ENCODE data around the gene ARID1B. TPM values are rescaled to one million over a fixed set of nuclear protein-coding genes. Genes with fewer than 3 reads are reported as not detected.
"Not testable (repeated sequence)": the region's sequence is repeated elsewhere in the genome, so short reads cannot be mapped to it uniquely, and the experiment has no call there.

Gene ARID1B
- total RNA-seq, 1 donor from 2014 or later = 79.1 TPM

- H3K27ac Mint-ChIP-seq = peak overlapping the region; percentile 37
- intact Hi-C loops (cut with micrococcal nuclease) = no loop called here
- H3K4me1 Mint-ChIP-seq (ENCODE audit: low read depth) = peaks cover 38% of the 10 kb centered on the region
- H3K27me3 Mint-ChIP-seq (ENCODE audit: insufficient read depth) = no peaks in the 10 kb centered on the region
- H3K4me3 Mint-ChIP-seq = no peak overlapping the region
- peaks cover 3% of the 10 kb centered on the region for H3K9me3 Mint-ChIP-seq
- H3K36me3 Mint-ChIP-seq (ENCODE audit: low read depth) = peaks cover 5% of the 10 kb centered on the region
- no peak for DNase-seq (ENCODE audit: low spot score)
Observed at GRCh38 chr6:157025437-157025836, 248.3 kb downstream of the ARID1B start.

- Mint-ChIP-seq H3K4me1 (ENCODE audit: low read depth) (peaks cover 36% of the 10 kb centered on the region), H3K27me3 (ENCODE audit: insufficient read depth) (no peaks in the 10 kb centered on the region), H3K27ac (no peak overlapping the region), H3K9me3 (peaks cover 1% of the 10 kb centered on the region), H3K36me3 (ENCODE audit: low read depth) (peaks cover 4% of the 10 kb centered on the region), H3K4me3 (no peak overlapping the region)
- intact Hi-C loops (cut with micrococcal nuclease) = no loop called here
- DNase-seq (ENCODE audit: low spot score) = no peak
Observed at GRCh38 chr6:157029980-157030690, 253.0 kb downstream of the ARID1B start.

GRCh38 chr6:157030755-157031154, 253.6 kb downstream of the ARID1B start:
- no peak for DNase-seq (ENCODE audit: low spot score)
- H3K36me3 Mint-ChIP-seq (ENCODE audit: low read depth) = peaks cover 2% of the 10 kb centered on the region
- no peaks in the 10 kb centered on the region for H3K27me3 Mint-ChIP-seq (ENCODE audit: insufficient read depth)
- H3K27ac Mint-ChIP-seq = no peak overlapping the region
- intact Hi-C loops (cut with micrococcal nuclease) = no loop called here
- H3K4me1 Mint-ChIP-seq (ENCODE audit: low read depth) = peaks cover 30% of the 10 kb centered on the region
- no peak overlapping the region for H3K4me3 Mint-ChIP-seq
- no peaks in the 10 kb centered on the region for H3K9me3 Mint-ChIP-seq

- Mint-ChIP-seq H3K4me3 (peak overlapping the region; percentile 88), H3K27me3 (ENCODE audit: insufficient read depth) (no peaks in the 10 kb centered on the region), H3K27ac (no peak overlapping the region), H3K9me3 (no peaks in the 10 kb centered on the region), H3K36me3 (ENCODE audit: low read depth) (peaks cover 2% of the 10 kb centered on the region), H3K4me1 (ENCODE audit: low read depth) (peaks cover 30% of the 10 kb centered on the region)
- DNase-seq (ENCODE audit: low spot score) = no peak
- intact Hi-C loops (cut with micrococcal nuclease) = loop anchor here (1.0 to 2.0 kb wide), 2 partner anchors 11 to 68 kb away; no protein-coding TSS in a partner anchor
Observed at GRCh38 chr6:157032923-157033322, 255.7 kb downstream of the ARID1B start.

GRCh38 chr6:157033428-157034140, 256.4 kb downstream of the ARID1B start:
- H3K36me3 Mint-ChIP-seq (ENCODE audit: low read depth) = peaks cover 2% of the 10 kb centered on the region
- H3K4me1 Mint-ChIP-seq (ENCODE audit: low read depth) = peaks cover 30% of the 10 kb centered on the region
- H3K27ac Mint-ChIP-seq = peak overlapping the region; percentile 85
- no peaks in the 10 kb centered on the region for H3K27me3 Mint-ChIP-seq (ENCODE audit: insufficient read depth)
- no peak for DNase-seq (ENCODE audit: low spot score)
- intact Hi-C loops (cut with micrococcal nuclease) = loop anchor here (1.0 to 2.0 kb wide), 6 partner anchors 11 to 241 kb away; no protein-coding TSS in a partner anchor
- no peaks in the 10 kb centered on the region for H3K9me3 Mint-ChIP-seq
- peak overlapping the region; percentile 88 for H3K4me3 Mint-ChIP-seq

- intact Hi-C loops (cut with micrococcal nuclease) = loop anchor here (1.0 to 2.0 kb wide), 4 partner anchors 20 to 240 kb away; no protein-coding TSS in a partner anchor
- Mint-ChIP-seq H3K36me3 (ENCODE audit: low read depth) (no peaks in the 10 kb centered on the region), H3K9me3 (no peaks in the 10 kb centered on the region), H3K27me3 (ENCODE audit: insufficient read depth) (no peaks in the 10 kb centered on the region), H3K4me1 (ENCODE audit: low read depth) (peaks cover 25% of the 10 kb centered on the region), H3K27ac (peak overlapping the region; percentile 40), H3K4me3 (peak overlapping the region; percentile 65)
- DNase-seq (ENCODE audit: low spot score) = no peak
Observed at GRCh38 chr6:157034436-157035230, 257.5 kb downstream of the ARID1B start.

- intact Hi-C loops (cut with micrococcal nuclease) = loop anchor here (2.0 kb wide), 1 partner anchor 33 kb away; no protein-coding TSS in a partner anchor
- Mint-ChIP-seq H3K36me3 (ENCODE audit: low read depth) (no peaks in the 10 kb centered on the region), H3K27me3 (ENCODE audit: insufficient read depth) (no peaks in the 10 kb centered on the region), H3K9me3 (no peaks in the 10 kb centered on the region), H3K4me3 (no peak overlapping the region), H3K4me1 (ENCODE audit: low read depth) (peaks cover 18% of the 10 kb centered on the region), H3K27ac (no peak overlapping the region)
- no peak for DNase-seq (ENCODE audit: low spot score)
Observed at GRCh38 chr6:157035546-157035945, 258.4 kb downstream of the ARID1B start.

- intact Hi-C loops (cut with micrococcal nuclease) = no loop called here
- Mint-ChIP-seq H3K9me3 (no peaks in the 10 kb centered on the region), H3K4me1 (ENCODE audit: low read depth) (peaks cover 15% of the 10 kb centered on the region), H3K4me3 (no peak overlapping the region), H3K36me3 (ENCODE audit: low read depth) (no peaks in the 10 kb centered on the region), H3K27me3 (ENCODE audit: insufficient read depth) (no peaks in the 10 kb centered on the region), H3K27ac (no peak overlapping the region)
- DNase-seq (ENCODE audit: low spot score) = no peak
Observed at GRCh38 chr6:157036245-157036711, 259.1 kb downstream of the ARID1B start.

GRCh38 chr6:157037165-157037564, 260.0 kb downstream of the ARID1B start:
- no peak for DNase-seq (ENCODE audit: low spot score)
- Mint-ChIP-seq H3K4me3 (no peak overlapping the region), H3K27ac (no peak overlapping the region), H3K27me3 (ENCODE audit: insufficient read depth) (no peaks in the 10 kb centered on the region), H3K36me3 (ENCODE audit: low read depth) (peaks cover 4% of the 10 kb centered on the region), H3K4me1 (ENCODE audit: low read depth) (peaks cover 15% of the 10 kb centered on the region), H3K9me3 (no peaks in the 10 kb centered on the region)
- intact Hi-C loops (cut with micrococcal nuclease) = no loop called here

GRCh38 chr6:157038610-157039009, 261.4 kb downstream of the ARID1B start:
- Mint-ChIP-seq H3K9me3 (no peaks in the 10 kb centered on the region), H3K4me3 (no peak overlapping the region), H3K27ac (no peak overlapping the region), H3K4me1 (ENCODE audit: low read depth) (peaks cover 10% of the 10 kb centered on the region), H3K27me3 (ENCODE audit: insufficient read depth) (no peaks in the 10 kb centered on the region), H3K36me3 (ENCODE audit: low read depth) (peaks cover 4% of the 10 kb centered on the region)
- DNase-seq (ENCODE audit: low spot score) = no peak
- intact Hi-C loops (cut with micrococcal nuclease) = no loop called here

GRCh38 chr6:157039639-157040038, 262.5 kb downstream of the ARID1B start:
- H3K27me3 Mint-ChIP-seq (ENCODE audit: insufficient read depth); H3K4me1 Mint-ChIP-seq (ENCODE audit: low read depth); H3K27ac Mint-ChIP-seq; H3K36me3 Mint-ChIP-seq (ENCODE audit: low read depth); H3K4me3 Mint-ChIP-seq; DNase-seq (ENCODE audit: low spot score); intact Hi-C loops (cut with micrococcal nuclease); H3K9me3 Mint-ChIP-seq: not testable (repeated sequence)

GRCh38 chr6:157040191-157040590, 263.0 kb downstream of the ARID1B start:
- intact Hi-C loops (cut with micrococcal nuclease) = no loop called here
- DNase-seq (ENCODE audit: low spot score) = no peak
- H3K27ac Mint-ChIP-seq = no peak overlapping the region
- no peaks in the 10 kb centered on the region for H3K27me3 Mint-ChIP-seq (ENCODE audit: insufficient read depth)
- no peak overlapping the region for H3K4me3 Mint-ChIP-seq
- H3K36me3 Mint-ChIP-seq (ENCODE audit: low read depth) = peaks cover 4% of the 10 kb centered on the region
- no peaks in the 10 kb centered on the region for H3K4me1 Mint-ChIP-seq (ENCODE audit: low read depth)
- no peaks in the 10 kb centered on the region for H3K9me3 Mint-ChIP-seq

Data from activated T-helper 1 cell treated with anti-CD3 and anti-CD28 coated beads, Interleukin-12 subunit alpha, Interleukin-12 subunit beta, Interleukin-2, Interleukin-4 antibody, amounts not matched to agents 30 ng/mL and 10 ng/mL and 1 ng/mL, durations not matched to agents 14 hours and 24 hours and 36 hours (primary cell).